SU-DHL-6 (cell line): Measurements from ENCODE around the gene PARP1.

Experiments
- H2AFZ ChIP-seq: fragments of 200-600 bp; sonication (generic); 2 replicates; pipeline ENCODE4 v1.6.1; 2014; ENCODE audit warnings: low read depth, mild to moderate bottlenecking, moderate library complexity, mixed read lengths, antibody characterized with exemption, low read length; ENCODE audit not compliant: severe bottlenecking
- H3F3A ChIP-seq: fragments of 200-600 bp; shearing (Covaris generic); 2 replicates; pipeline ENCODE4 v1.6.0; 2016; ENCODE audit warnings: antibody characterized with exemption, mild to moderate bottlenecking; ENCODE audit not compliant: insufficient read depth
- H3K27ac ChIP-seq: fragments of 200-600 bp; sonication (generic); 2 replicates; pipeline ENCODE4 v1.5.1; 2016; ENCODE audit warnings: low read depth, mild to moderate bottlenecking, low read length, moderate library complexity, mixed read lengths
- H3K27me3 ChIP-seq: fragments of 200-600 bp; sonication (generic), shearing (Covaris generic); 2 replicates; pipeline ENCODE4 v1.6.0; 2014; ENCODE audit warnings: mild to moderate bottlenecking, low read length
- H3K36me3 ChIP-seq: fragments of 200-600 bp; sonication (generic); 2 replicates; pipeline ENCODE4 v1.6.1; 2014; ENCODE audit warnings: mild to moderate bottlenecking, low read length, mixed read lengths
- H3K4me2 ChIP-seq: fragments of 300-600, 200-600 bp; shearing (Covaris generic), sonication (generic); 2 replicates; pipeline ENCODE4 v1.6.0; 2014; ENCODE audit warnings: low read length, low read depth, mild to moderate bottlenecking; ENCODE audit not compliant: poor library complexity, severe bottlenecking
- H3K4me3 ChIP-seq: fragments of 200-600 bp; sonication (generic); 2 replicates; pipeline ENCODE4 v1.5.1; 2014; ENCODE audit warnings: antibody characterized with exemption, low read length, mild to moderate bottlenecking, mixed read lengths; ENCODE audit not compliant: insufficient read depth, poor library complexity, severe bottlenecking
- H3K79me2 ChIP-seq: fragments of 200-600 bp; sonication (generic); 2 replicates; pipeline ENCODE4 v1.6.1; 2014; ENCODE audit warnings: mild to moderate bottlenecking, low read length, moderate library complexity; ENCODE audit not compliant: insufficient read depth
- H3K9ac ChIP-seq: fragments of 200-600 bp; sonication (generic); 2 replicates; pipeline ENCODE4 v1.7.0; 2014; ENCODE audit warnings: mild to moderate bottlenecking, low read length
- H3K9me2 ChIP-seq: fragments of 200-600 bp; sonication (generic); replicated peaks from 2 replicates; pipeline ENCODE4 v1.6.1; 2014; ENCODE audit warnings: low read length; ENCODE audit not compliant: insufficient read depth
- H3K9me3 ChIP-seq: fragments of 200-600 bp; sonication (generic); 2 replicates; pipeline ENCODE4 v1.6.1; 2014; ENCODE audit warnings: low read length, mixed read lengths; ENCODE audit not compliant: insufficient read depth
- H4K20me1 ChIP-seq: fragments of 200-600 bp; sonication (generic); 2 replicates; pipeline ENCODE4 v1.6.1; 2014; ENCODE audit warnings: low read depth, mild to moderate bottlenecking, antibody characterized with exemption, low read length, moderate library complexity, mixed read lengths
- CTCF ChIP-seq: fragments of 200-600 bp; sonication (generic); IDR thresholded peaks from one replicate; pipeline ENCODE4 v1.5.1; 2017; ENCODE audit warnings: antibody characterized with exemption, mild to moderate bottlenecking, low read length, moderate library complexity; ENCODE audit not compliant: insufficient read depth, poor library complexity, severe bottlenecking
- EZH2phosphoT487 ChIP-seq: fragments of 200-600 bp; sonication (generic), shearing (Covaris generic); conservative IDR thresholded peaks from 2 replicates; pipeline ENCODE4 v1.6.1; 2018; ENCODE audit warnings: mild to moderate bottlenecking, antibody characterized with exemption, low read length, moderate library complexity, mixed read lengths

PARP1 gene

GRCh38 chr1:226351709-226352108, 56.2 kb downstream of the PARP1 start:
- Histone ChIP-seq H3K9ac (no peak overlapping the region), H3K9me2 (no peaks in the 10 kb centered on the region), H3K4me2 (no peak overlapping the region), H3K9me3 (no peaks in the 10 kb centered on the region), H4K20me1 (no peaks in the 10 kb centered on the region), H3F3A (peaks cover 72% of the 10 kb centered on the region), H2AFZ (no peak overlapping the region), H3K4me3 (no peak overlapping the region), H3K79me2 (no peaks in the 10 kb centered on the region), H3K27me3 (no peaks in the 10 kb centered on the region), H3K36me3 (no peaks in the 10 kb centered on the region), H3K27ac (peak overlapping the region; percentile 99)
- TF ChIP-seq EZH2phosphoT487 (no peak), CTCF (no peak)

- peak overlapping the region; percentile 70 for H3K4me2 ChIP-seq
- peak overlapping the region; percentile 62 for H3K9ac ChIP-seq
Measured at GRCh38 chr1:226350519-226350865, 57.4 kb downstream of the PARP1 start.

DNA sequence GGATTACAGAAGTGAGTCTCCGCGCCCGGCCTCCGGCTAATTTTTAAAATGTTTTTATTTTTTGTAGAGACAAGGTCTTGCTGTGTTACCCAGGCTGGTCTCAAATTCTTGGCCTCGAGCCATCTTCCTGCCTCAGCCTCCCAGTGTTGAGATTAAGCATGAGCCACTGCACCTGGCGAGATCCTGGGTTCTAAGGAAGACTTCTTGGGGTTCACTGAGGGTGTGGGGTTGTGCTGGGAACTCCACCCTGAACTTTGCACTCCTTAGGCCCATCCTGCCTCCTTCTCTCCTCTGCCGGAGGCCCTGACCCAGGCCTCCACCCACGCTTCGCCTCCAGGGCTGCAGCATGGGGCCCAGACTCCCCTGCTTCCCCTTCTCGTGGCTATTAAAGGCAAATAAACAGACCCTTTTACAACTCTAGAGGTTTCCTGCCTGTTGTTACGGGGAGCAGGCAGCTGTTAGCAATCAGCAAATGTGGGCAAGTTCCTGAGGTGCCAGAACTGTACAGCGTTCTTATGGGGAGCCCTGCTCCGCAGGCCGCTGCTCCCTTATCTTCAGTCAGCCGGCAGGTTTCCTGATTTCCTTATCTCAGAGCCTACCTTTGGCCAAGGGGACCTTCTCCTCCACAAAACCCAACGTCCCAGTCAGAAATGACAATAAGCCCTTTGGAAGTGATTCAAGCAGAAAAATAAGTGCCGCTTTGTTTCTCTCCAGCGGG, 57.9 kb downstream of the PARP1 start:
- H3K27ac ChIP-seq: peak overlapping the region; percentile 99
- H3K27me3 ChIP-seq: no peaks in the 10 kb centered on the region
- peak overlapping the region; percentile 62 for H3K9ac ChIP-seq
- H3K9me2 ChIP-seq: no peaks in the 10 kb centered on the region
- H2AFZ ChIP-seq: peak overlapping the region; percentile 36
- no peaks in the 10 kb centered on the region for H3K9me3 ChIP-seq
- TF ChIP-seq EZH2phosphoT487: no peak
- TF ChIP-seq CTCF: no peak
- H3F3A ChIP-seq: peaks cover 59% of the 10 kb centered on the region
- no peaks in the 10 kb centered on the region for H3K36me3 ChIP-seq
- H3K4me2 ChIP-seq: peak overlapping the region; percentile 70
- H3K79me2 ChIP-seq: no peaks in the 10 kb centered on the region
- H3K4me3 ChIP-seq: peak overlapping the region; percentile 27
- H4K20me1 ChIP-seq: no peaks in the 10 kb centered on the region

More at GRCh38 chr1:226350519-226350865, 57.4 kb downstream of the PARP1 start:
- peaks cover 59% of the 10 kb centered on the region for H3F3A ChIP-seq
- H4K20me1 ChIP-seq: no peaks in the 10 kb centered on the region
- peak overlapping the region; percentile 99 for H3K27ac ChIP-seq
- H3K27me3 ChIP-seq: no peaks in the 10 kb centered on the region
- no peaks in the 10 kb centered on the region for H3K36me3 ChIP-seq
- TF ChIP-seq EZH2phosphoT487 (no peak), CTCF (no peak)
- peak overlapping the region; percentile 27 for H3K4me3 ChIP-seq
- no peaks in the 10 kb centered on the region for H3K9me2 ChIP-seq
- peak overlapping the region; percentile 36 for H2AFZ ChIP-seq
- no peaks in the 10 kb centered on the region for H3K79me2 ChIP-seq
- H3K9me3 ChIP-seq: no peaks in the 10 kb centered on the region
